ENCODE results near the gene KLHL3. TPM values are rescaled to one million over a fixed set of nuclear protein-coding genes. Genes with fewer than 3 reads are reported as not detected.

Gene KLHL3
- polyA plus RNA-seq, 1 of the 3 experiments (the other 2 are of a cell fraction) = 3.8 TPM

- WGBS (ENCODE audit: low lambda C conversion rate) = 19% methylated on average over 12 of the region's 12 CpGs
- peak overlapping the region; percentile 69 to 83 for H3K27ac ChIP-seq (ENCODE audit: low read depth in 2 of 2, low read length in 1 of 2)
- peak overlapping the region; percentile 40; the same call in 1 of the 2 replicates for H3K9ac ChIP-seq
- H3F3A ChIP-seq (replicated peaks; ENCODE audit: insufficient read depth) = peaks cover 16% of the 10 kb centered on the region
- CTCF ChIA-PET = interaction anchor here (0.5 to 5.2 kb wide), 14 partner anchors 10 to 512 kb away, joined by 3 to 61 read pairs (median 4); no protein-coding TSS in a partner anchor
- POLR2A ChIA-PET = interaction anchor here (0.8 to 1.4 kb wide), 2 partner anchors 52 to 135 kb away, joined by 3 to 4 read pairs; partner anchors contain the start of gene HNRNPA0
- no peaks in the 10 kb centered on the region for H3K79me2 ChIP-seq (ENCODE audit: insufficient read depth)
- no peaks in the 10 kb centered on the region for H3K27me3 ChIP-seq (ENCODE audit: insufficient read depth)
- no peaks in the 10 kb centered on the region for H3K36me3 ChIP-seq (replicated peaks in 1 of 2; ENCODE audit: control insufficient read depth in 1 of 2, insufficient read depth in 2 of 2, low read length in 1 of 2)
- no peaks in the 10 kb centered on the region for H3K9me2 ChIP-seq
- peak overlapping the region; percentile 69 for H3K4me2 ChIP-seq
- DNase-seq = peak; percentile 86
- peak overlapping the region; percentile 43; the same call in 1 of the 2 replicates for H2AFZ ChIP-seq (ENCODE audit: low read depth)
- H4K20me1 ChIP-seq (ENCODE audit: insufficient read depth) = no peaks in the 10 kb centered on the region
- H3K9me3 ChIP-seq = no peaks in the 10 kb centered on the region
- peak overlapping the region in 1 of 2 experiments; percentile 23; a peak in 1 of 4 replicates for H3K4me3 ChIP-seq (ENCODE audit: low read depth in 2 of 2, low read length in 1 of 2)
- H3K4me1 ChIP-seq (ENCODE audit: control insufficient read depth in 1 of 2, insufficient read depth in 2 of 2, low read depth in 1 of 2, low read length in 1 of 2) = peaks cover 16 to 27% of the 10 kb centered on the region in 2 experiments; a peak in 3 of 4 replicates
- TF ChIP-seq FOXJ3 (CRISPR knock-in tag; IDR thresholded peaks at IDR 0.05) = peak; percentile 86
- no peak for TF ChIP-seq EZH2phosphoT487 (IDR thresholded peaks at IDR 0.05; ENCODE audit: borderline replicate concordance, low read depth)
- peak; percentile 88 for TF ChIP-seq CHD2 (IDR thresholded peaks at IDR 0.05; ENCODE audit: low read length, partially characterized antibody)
- TF ChIP-seq JUND (IDR thresholded peaks at IDR 0.05) = peak; percentile 49; the same call in 1 of the 2 replicates
- TF ChIP-seq NRF1 (IDR thresholded peaks at IDR 0.05; ENCODE audit: low read depth, low read length) = no peak
- peak; percentile 83 for TF ChIP-seq RCOR1 (IDR thresholded peaks at IDR 0.05; ENCODE audit: low read length)
- TF ChIP-seq SIN3A (IDR thresholded peaks at IDR 0.05; ENCODE audit: borderline replicate concordance, low read depth, low read length) = no peak
- TF ChIP-seq YY1 (IDR thresholded peaks at IDR 0.05; ENCODE audit: low read depth) = no peak
- no peak for TF ChIP-seq POLR2AphosphoS5 (IDR thresholded peaks at IDR 0.05; ENCODE audit: low read depth, low read length)
- peak; percentile 51 for TF ChIP-seq TCF12 (IDR thresholded peaks at IDR 0.05)
- peak; percentile 99 for TF ChIP-seq GATA2 (CRISPR knock-in tag; IDR thresholded peaks at IDR 0.05)
- TF ChIP-seq SMC3 (IDR thresholded peaks at IDR 0.05; ENCODE audit: low read depth, low read length) = no peak; the same call in 1 of the 2 replicates
- no peak; the same call in 1 of the 2 replicates for TF ChIP-seq RAD21 (IDR thresholded peaks at IDR 0.05; ENCODE audit: low read length)
- TF ChIP-seq ZBTB33 (IDR thresholded peaks at IDR 0.05; ENCODE audit: borderline replicate concordance, low read depth) = no peak
- peak; percentile 79 for TF ChIP-seq NFIC (IDR thresholded peaks at IDR 0.05; ENCODE audit: borderline replicate concordance)
- TF ChIP-seq TEAD4 (IDR thresholded peaks at IDR 0.05; ENCODE audit: borderline replicate concordance, insufficient read depth) = peak; percentile 36; the same call in 1 of the 2 replicates
- TF ChIP-seq MAX (IDR thresholded peaks at IDR 0.05; ENCODE audit: low read depth) = peak; percentile 91
- TF ChIP-seq ELF1 (IDR thresholded peaks at IDR 0.05) = no peak
- TF ChIP-seq RXRA (IDR thresholded peaks at IDR 0.05; ENCODE audit: borderline replicate concordance, low read depth) = no peak
- TF ChIP-seq PBX3 (IDR thresholded peaks at IDR 0.05) = peak; percentile 44; the same call in 1 of the 2 replicates
- TF ChIP-seq FOXM1 (IDR thresholded peaks at IDR 0.05; ENCODE audit: low read depth) = no peak
- no peak for TF ChIP-seq REST (IDR thresholded peaks at IDR 0.05; ENCODE audit: low read depth, low read length)
- TF ChIP-seq CTCF (IDR thresholded peaks at IDR 0.05) = no peak
- peak; percentile 94 for TF ChIP-seq MXI1 (IDR thresholded peaks at IDR 0.05; ENCODE audit: low read depth, low read length)
- TF ChIP-seq GABPA (IDR thresholded peaks at IDR 0.05; ENCODE audit: low read depth) = no peak
- no peak for TF ChIP-seq TAF1 (IDR thresholded peaks at IDR 0.05; ENCODE audit: borderline replicate concordance, low read depth, low read length)
These were observed 116.6 kb downstream of the KLHL3 start for GRCh38 chr5:137619191-137619870.
